Measurements from ENCODE around the gene FMOD. TPM values are rescaled to one million over a fixed set of nuclear protein-coding genes. Genes with fewer than 3 reads are reported as not detected.

Gene FMOD
- total RNA-seq, 4 donors from 2014 or later: 50.6 to 179 (median 90.4) TPM

GRCh38 chr1:203311368-203312301 is 39.3 kb downstream of the FMOD start:
- ATAC-seq (ENCODE audit: low FRiP score) (no peak), DNase-seq (ENCODE audit: low spot score) (no peak)
- TF ChIP-seq CTCF (IDR thresholded peaks at IDR 0.05): no peak

- no peak for TF ChIP-seq CTCF (IDR thresholded peaks at IDR 0.05)
- ATAC-seq (ENCODE audit: low FRiP score) (no peak), DNase-seq (ENCODE audit: low spot score) (no peak)
Measured at GRCh38 chr1:203308923-203309331, 42.0 kb downstream of the FMOD start.

GRCh38 chr1:203308328-203308922 is 42.5 kb downstream of the FMOD start:
- ATAC-seq (ENCODE audit: low FRiP score): no peak
- no peak for DNase-seq (ENCODE audit: low spot score)
- TF ChIP-seq CTCF (IDR thresholded peaks at IDR 0.05): no peak

- TF ChIP-seq CTCF (IDR thresholded peaks at IDR 0.05): no peak
- no peak for DNase-seq (ENCODE audit: low spot score)
- no peak for ATAC-seq (ENCODE audit: low FRiP score)
Measured at GRCh38 chr1:203307641-203308126, 43.2 kb downstream of the FMOD start.

GRCh38 chr1:203306965-203307541 is 43.9 kb downstream of the FMOD start:
- DNase-seq (ENCODE audit: low spot score) (no peak), ATAC-seq (ENCODE audit: low FRiP score) (no peak)
- no peak for TF ChIP-seq CTCF (IDR thresholded peaks at IDR 0.05)

GRCh38 chr1:203306089-203306964 is 44.6 kb downstream of the FMOD start:
- ATAC-seq (ENCODE audit: low FRiP score) (no peak), DNase-seq (ENCODE audit: low spot score) (no peak)
- TF ChIP-seq CTCF (IDR thresholded peaks at IDR 0.05): no peak

Measured in omental fat pad (tissue), 4 donors.